GM23338 (cell line): ENCODE measurements around the gene TCERG1L. TPM values are rescaled to one million over a fixed set of nuclear protein-coding genes. Genes with fewer than 3 reads are reported as not detected.

Experiments
- ATAC-seq: fragments of 200-7000 bp; cut with Tn5 transposase; 3 replicates; pipeline ENCODE4 v1.9.1; 2020
- DNase-seq: peaks from one replicate; pipeline ENCODE4 v3.0.0-alpha.2; 2015; ENCODE audit warnings: low spot score
- H2AFZ ChIP-seq: fragments of 200-600 bp; sonication (generic); 2 replicates; pipeline ENCODE4 v1.8.0; 2016; ENCODE audit warnings: antibody characterized with exemption, mild to moderate bottlenecking, moderate library complexity
- H3F3A ChIP-seq: fragments of 200-600 bp; sonication (generic); replicated peaks from 2 replicates; pipeline ENCODE4 v1.8.0; 2017; ENCODE audit warnings: antibody characterized with exemption, mixed run types, low read depth
- H3K27ac ChIP-seq: fragments of 200-600 bp; sonication (generic); 2 replicates; pipeline ENCODE4 v1.6.1; 2016; ENCODE audit warnings: low read depth
- H3K27me3 ChIP-seq: fragments of 200-600 bp; sonication (generic); 2 replicates; pipeline ENCODE4 v1.8.0; 2016; ENCODE audit warnings: mild to moderate bottlenecking, mixed run types, moderate library complexity; ENCODE audit not compliant: insufficient read depth
- H3K36me3 ChIP-seq: fragments of 200-600 bp; sonication (generic); 2 replicates; pipeline ENCODE4 v1.8.0; 2016; ENCODE audit warnings: mild to moderate bottlenecking; ENCODE audit not compliant: insufficient read depth
- H3K4me1 ChIP-seq: fragments of 200-600 bp; sonication (generic); 2 replicates; pipeline ENCODE4 v1.8.0; 2016; ENCODE audit warnings: mild to moderate bottlenecking, moderate library complexity; ENCODE audit not compliant: insufficient read depth
- H3K4me2 ChIP-seq: fragments of 200-600 bp; sonication (generic); 2 replicates; pipeline ENCODE4 v1.7.1; 2017; ENCODE audit warnings: mixed run types
- H3K4me3 ChIP-seq: fragments of 200-600 bp; sonication (generic); 2 replicates; pipeline ENCODE4 v1.6.1; 2016; ENCODE audit warnings: mixed run types
- H3K79me2 ChIP-seq: fragments of 200-600 bp; sonication (generic); replicated peaks from 2 replicates; pipeline ENCODE4 v1.8.0; 2017; ENCODE audit warnings: mild to moderate bottlenecking; ENCODE audit not compliant: insufficient read depth
- H3K9me2 ChIP-seq: fragments of 200-600 bp; sonication (generic); 2 replicates; pipeline ENCODE4 v1.8.0; 2017; ENCODE audit not compliant: insufficient read depth
- H4K20me1 ChIP-seq: fragments of 200-600 bp; sonication (generic); replicated peaks from 2 replicates; pipeline ENCODE4 v1.8.0; 2017; ENCODE audit warnings: mild to moderate bottlenecking; ENCODE audit not compliant: insufficient read depth
- H3K27ac Mint-ChIP-seq: 2 replicates; pipeline ENCODE4 v1.8.0; 2020; ENCODE audit warnings: inconsistent platforms, mild to moderate bottlenecking, moderate library complexity, mixed read lengths
- H3K27me3 Mint-ChIP-seq: 3 replicates; pipeline ENCODE4 v1.8.0; 2022; ENCODE audit warnings: low read depth, mild to moderate bottlenecking, moderate library complexity, mixed read lengths, inconsistent platforms; ENCODE audit not compliant: insufficient read depth, poor library complexity
- H3K36me3 Mint-ChIP-seq: 3 replicates; pipeline ENCODE4 v1.8.0; 2021; ENCODE audit warnings: low read depth, mild to moderate bottlenecking, inconsistent platforms, moderate library complexity, mixed read lengths
- H3K4me1 Mint-ChIP-seq: 3 replicates; pipeline ENCODE4 v1.8.0; 2020; ENCODE audit warnings: mild to moderate bottlenecking, inconsistent platforms, mixed read lengths
- H3K4me3 Mint-ChIP-seq: 3 replicates; pipeline ENCODE4 v1.8.0; 2021; ENCODE audit warnings: moderate library complexity, mild to moderate bottlenecking, inconsistent platforms, mixed read lengths
- H3K9me3 Mint-ChIP-seq: 3 replicates; pipeline ENCODE4 v1.8.0; 2020; ENCODE audit warnings: moderate library complexity, mild to moderate bottlenecking, inconsistent platforms, mixed read lengths
- CREB1 ChIP-seq: fragments of 250-450 bp; sonication (Bioruptor Pico); IDR thresholded peaks from 2 replicates; pipeline ENCODE4 v1.5.0; 2020; ENCODE audit warnings: low read depth, mild to moderate bottlenecking, moderate library complexity
- EZH2 ChIP-seq: fragments of 200-600 bp; sonication (generic); IDR thresholded peaks from one replicate; pipeline ENCODE4 v1.8.0; 2017; ENCODE audit warnings: antibody characterized with exemption, mild to moderate bottlenecking, low read depth; ENCODE audit not compliant: unreplicated experiment
- EZH2phosphoT487 ChIP-seq: fragments of 200-600 bp; sonication (generic); IDR thresholded peaks from one replicate; pipeline ENCODE4 v1.8.1; 2018; ENCODE audit warnings: antibody characterized with exemption; ENCODE audit not compliant: unreplicated experiment
- JUNB ChIP-seq: IDR thresholded peaks from one replicate; pipeline ENCODE4 v1.6.1; 2016; ENCODE audit warnings: antibody characterized with exemption; ENCODE audit not compliant: unreplicated experiment
- NANOG ChIP-seq: IDR thresholded peaks from 2 replicates; pipeline ENCODE4 v1.6.1; 2016; ENCODE audit warnings: antibody characterized with exemption, borderline replicate concordance
- POLR2AphosphoS5 ChIP-seq: IDR thresholded peaks from 2 replicates; pipeline ENCODE4 v1.6.1; 2016; ENCODE audit warnings: antibody characterized with exemption, low read depth
- ZNF331 ChIP-seq: fragments of 250-450 bp; sonication (Bioruptor Pico); IDR thresholded peaks from 2 replicates; pipeline ENCODE4 v1.5.0; 2020; ENCODE audit warnings: low read depth, mild to moderate bottlenecking, moderate library complexity
- polyA plus RNA-seq: library from polyadenylated mRNA; unstranded; fragments of >200 nt; fragmentation: Nextera tagmentation; extraction: Ambion mirVana; gene quantifications from 2 replicates; pipeline ENCODE4 v1.2.1, GENCODE V29; 2016
- total RNA-seq: library from RNA; depleted of rRNA; stranded (reverse); fragments of >200 nt; shearing (Covaris generic); gene quantifications from 2 replicates; pipeline ENCODE4 v1.2.3, GENCODE V29; 2014
- TF ChIP-seq, protein P1 (sequence below): fragments of 250-450 bp; sonication (Bioruptor Pico); IDR thresholded peaks from 2 replicates; pipeline ENCODE4 v1.5.0; 2020; ENCODE audit warnings: mild to moderate bottlenecking, moderate library complexity
- TF ChIP-seq, protein P2 (sequence below), 2 experiments: fragments of 200-600 bp in 1 of 2; sonication (generic) in 1 of 2; conservative IDR thresholded peaks; 2 replicates each; pipeline versions ENCODE4 v1.5.1 to v1.6.1; 2016 to 2017; ENCODE audit warnings: antibody characterized with exemption in 2 of 2, low read depth in 2 of 2, mild to moderate bottlenecking in 2 of 2, moderate library complexity in 1 of 2

The TCERG1L gene
- total and polyA plus RNA-seq, 2 experiments from 2014 or later = 3.9 to 5.5 TPM

DNA sequence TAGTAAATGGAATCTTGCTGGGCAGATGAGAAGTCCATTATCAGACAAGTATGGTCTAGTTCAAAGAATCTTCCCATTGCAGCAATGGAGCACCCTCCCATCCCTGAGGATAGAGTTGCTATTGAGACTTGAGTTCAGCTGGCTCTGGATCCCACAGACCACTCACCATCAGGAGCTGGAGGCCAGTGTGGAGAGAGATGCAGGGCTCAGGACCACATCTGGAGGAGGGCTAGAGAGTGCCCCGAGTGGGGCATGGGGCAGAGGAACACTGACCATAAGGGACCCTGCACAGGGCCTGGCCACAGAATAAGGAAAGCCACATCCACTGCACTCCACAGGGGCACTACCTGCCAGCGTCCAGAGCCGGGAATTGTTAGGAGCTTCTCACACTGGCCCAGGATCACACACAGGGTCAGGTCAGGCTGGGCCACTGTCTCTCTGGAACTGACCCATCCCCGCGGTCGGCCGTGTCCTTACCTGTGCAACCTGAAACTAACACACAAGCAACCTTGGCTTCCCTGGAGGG, 41.3 kb upstream of the TCERG1L start (continued):
- TF ChIP-seq, protein P1, sequence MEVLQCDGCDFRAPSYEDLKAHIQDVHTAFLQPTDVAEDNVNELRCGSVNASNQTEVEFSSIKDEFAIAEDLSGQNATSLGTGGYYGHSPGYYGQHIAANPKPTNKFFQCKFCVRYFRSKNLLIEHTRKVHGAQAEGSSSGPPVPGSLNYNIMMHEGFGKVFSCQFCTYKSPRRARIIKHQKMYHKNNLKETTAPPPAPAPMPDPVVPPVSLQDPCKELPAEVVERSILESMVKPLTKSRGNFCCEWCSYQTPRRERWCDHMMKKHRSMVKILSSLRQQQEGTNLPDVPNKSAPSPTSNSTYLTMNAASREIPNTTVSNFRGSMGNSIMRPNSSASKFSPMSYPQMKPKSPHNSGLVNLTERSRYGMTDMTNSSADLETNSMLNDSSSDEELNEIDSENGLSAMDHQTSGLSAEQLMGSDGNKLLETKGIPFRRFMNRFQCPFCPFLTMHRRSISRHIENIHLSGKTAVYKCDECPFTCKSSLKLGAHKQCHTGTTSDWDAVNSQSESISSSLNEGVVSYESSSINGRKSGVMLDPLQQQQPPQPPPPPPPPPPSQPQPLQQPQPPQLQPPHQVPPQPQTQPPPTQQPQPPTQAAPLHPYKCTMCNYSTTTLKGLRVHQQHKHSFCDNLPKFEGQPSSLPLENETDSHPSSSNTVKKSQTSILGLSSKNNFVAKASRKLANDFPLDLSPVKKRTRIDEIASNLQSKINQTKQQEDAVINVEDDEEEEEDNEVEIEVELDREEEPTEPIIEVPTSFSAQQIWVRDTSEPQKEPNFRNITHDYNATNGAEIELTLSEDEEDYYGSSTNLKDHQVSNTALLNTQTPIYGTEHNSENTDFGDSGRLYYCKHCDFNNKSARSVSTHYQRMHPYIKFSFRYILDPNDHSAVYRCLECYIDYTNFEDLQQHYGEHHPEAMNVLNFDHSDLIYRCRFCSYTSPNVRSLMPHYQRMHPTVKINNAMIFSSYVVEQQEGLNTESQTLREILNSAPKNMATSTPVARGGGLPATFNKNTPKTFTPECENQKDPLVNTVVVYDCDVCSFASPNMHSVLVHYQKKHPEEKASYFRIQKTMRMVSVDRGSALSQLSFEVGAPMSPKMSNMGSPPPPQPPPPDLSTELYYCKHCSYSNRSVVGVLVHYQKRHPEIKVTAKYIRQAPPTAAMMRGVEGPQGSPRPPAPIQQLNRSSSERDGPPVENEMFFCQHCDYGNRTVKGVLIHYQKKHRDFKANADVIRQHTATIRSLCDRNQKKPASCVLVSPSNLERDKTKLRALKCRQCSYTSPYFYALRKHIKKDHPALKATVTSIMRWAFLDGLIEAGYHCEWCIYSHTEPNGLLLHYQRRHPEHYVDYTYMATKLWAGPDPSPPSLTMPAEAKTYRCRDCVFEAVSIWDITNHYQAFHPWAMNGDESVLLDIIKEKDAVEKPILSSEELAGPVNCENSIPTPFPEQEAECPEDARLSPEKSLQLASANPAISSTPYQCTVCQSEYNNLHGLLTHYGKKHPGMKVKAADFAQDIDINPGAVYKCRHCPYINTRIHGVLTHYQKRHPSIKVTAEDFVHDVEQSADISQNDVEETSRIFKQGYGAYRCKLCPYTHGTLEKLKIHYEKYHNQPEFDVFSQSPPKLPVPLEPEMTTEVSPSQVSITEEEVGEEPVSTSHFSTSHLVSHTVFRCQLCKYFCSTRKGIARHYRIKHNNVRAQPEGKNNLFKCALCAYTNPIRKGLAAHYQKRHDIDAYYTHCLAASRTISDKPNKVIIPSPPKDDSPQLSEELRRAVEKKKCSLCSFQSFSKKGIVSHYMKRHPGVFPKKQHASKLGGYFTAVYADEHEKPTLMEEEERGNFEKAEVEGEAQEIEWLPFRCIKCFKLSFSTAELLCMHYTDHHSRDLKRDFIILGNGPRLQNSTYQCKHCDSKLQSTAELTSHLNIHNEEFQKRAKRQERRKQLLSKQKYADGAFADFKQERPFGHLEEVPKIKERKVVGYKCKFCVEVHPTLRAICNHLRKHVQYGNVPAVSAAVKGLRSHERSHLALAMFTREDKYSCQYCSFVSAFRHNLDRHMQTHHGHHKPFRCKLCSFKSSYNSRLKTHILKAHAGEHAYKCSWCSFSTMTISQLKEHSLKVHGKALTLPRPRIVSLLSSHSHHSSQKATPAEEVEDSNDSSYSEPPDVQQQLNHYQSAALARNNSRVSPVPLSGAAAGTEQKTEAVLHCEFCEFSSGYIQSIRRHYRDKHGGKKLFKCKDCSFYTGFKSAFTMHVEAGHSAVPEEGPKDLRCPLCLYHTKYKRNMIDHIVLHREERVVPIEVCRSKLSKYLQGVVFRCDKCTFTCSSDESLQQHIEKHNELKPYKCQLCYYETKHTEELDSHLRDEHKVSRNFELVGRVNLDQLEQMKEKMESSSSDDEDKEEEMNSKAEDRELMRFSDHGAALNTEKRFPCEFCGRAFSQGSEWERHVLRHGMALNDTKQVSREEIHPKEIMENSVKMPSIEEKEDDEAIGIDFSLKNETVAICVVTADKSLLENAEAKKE = no peak
- TF ChIP-seq CREB1 (CRISPR knock-in tag) (no peak), EZH2 (no peak)

DNA sequence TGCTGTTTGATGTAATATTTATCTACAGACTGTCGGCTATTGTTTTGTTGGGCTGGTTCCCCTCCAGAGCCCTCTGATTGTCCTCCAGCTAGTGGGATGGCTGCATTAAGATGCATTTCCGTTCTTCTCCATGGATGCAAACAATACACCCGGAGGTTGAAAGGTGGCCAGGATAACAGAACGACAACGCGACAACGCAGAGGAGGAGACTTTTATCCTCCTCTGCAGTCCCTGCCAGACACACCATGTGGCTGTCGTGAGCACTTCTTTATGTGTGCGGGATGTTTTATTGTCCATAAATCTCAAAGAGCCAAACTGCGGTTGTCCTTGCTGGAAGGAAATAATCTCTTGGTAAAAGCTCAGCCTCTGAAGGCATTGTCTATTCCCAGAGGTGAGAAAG, 39.1 kb upstream of the TCERG1L start:
- H3K36me3 Mint-ChIP-seq = peaks cover 36% of the 10 kb centered on the region
- H3K27me3 Mint-ChIP-seq = peaks cover 5% of the 10 kb centered on the region
- H3K4me1 Mint-ChIP-seq = peaks cover 10% of the 10 kb centered on the region
- Histone ChIP-seq H3K36me3 (no peaks in the 10 kb centered on the region), H3K27ac (no peak overlapping the region), H3K4me3 (no peak overlapping the region), H3K4me2 (no peak overlapping the region), H3F3A (no peaks in the 10 kb centered on the region), H3K4me1 (no peaks in the 10 kb centered on the region), H3K79me2 (no peaks in the 10 kb centered on the region), H2AFZ (no peak overlapping the region), H3K9me2 (no peaks in the 10 kb centered on the region), H3K27me3 (no peaks in the 10 kb centered on the region), H4K20me1 (no peaks in the 10 kb centered on the region)
- ATAC-seq = no peak
- H3K27ac Mint-ChIP-seq = no peak overlapping the region
- TF ChIP-seq JUNB (no peak), POLR2AphosphoS5 (no peak), ZNF331 (CRISPR knock-in tag) (no peak), CREB1 (CRISPR knock-in tag) (no peak), NANOG (no peak), EZH2phosphoT487 (no peak)
- TF ChIP-seq, protein P2, sequence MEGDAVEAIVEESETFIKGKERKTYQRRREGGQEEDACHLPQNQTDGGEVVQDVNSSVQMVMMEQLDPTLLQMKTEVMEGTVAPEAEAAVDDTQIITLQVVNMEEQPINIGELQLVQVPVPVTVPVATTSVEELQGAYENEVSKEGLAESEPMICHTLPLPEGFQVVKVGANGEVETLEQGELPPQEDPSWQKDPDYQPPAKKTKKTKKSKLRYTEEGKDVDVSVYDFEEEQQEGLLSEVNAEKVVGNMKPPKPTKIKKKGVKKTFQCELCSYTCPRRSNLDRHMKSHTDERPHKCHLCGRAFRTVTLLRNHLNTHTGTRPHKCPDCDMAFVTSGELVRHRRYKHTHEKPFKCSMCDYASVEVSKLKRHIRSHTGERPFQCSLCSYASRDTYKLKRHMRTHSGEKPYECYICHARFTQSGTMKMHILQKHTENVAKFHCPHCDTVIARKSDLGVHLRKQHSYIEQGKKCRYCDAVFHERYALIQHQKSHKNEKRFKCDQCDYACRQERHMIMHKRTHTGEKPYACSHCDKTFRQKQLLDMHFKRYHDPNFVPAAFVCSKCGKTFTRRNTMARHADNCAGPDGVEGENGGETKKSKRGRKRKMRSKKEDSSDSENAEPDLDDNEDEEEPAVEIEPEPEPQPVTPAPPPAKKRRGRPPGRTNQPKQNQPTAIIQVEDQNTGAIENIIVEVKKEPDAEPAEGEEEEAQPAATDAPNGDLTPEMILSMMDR (conservative IDR thresholded peaks at IDR 0.05; ENCODE audit: low read depth in 2 of 2) = no peak
- DNase-seq = no peak
- peaks cover 91% of the 10 kb centered on the region for H3K9me3 Mint-ChIP-seq
- no peak overlapping the region for H3K4me3 Mint-ChIP-seq
